Activated CD4-positive, alpha-beta T cell treated with anti-CD3 and anti-CD28 coated beads for 36 hours (primary cell): ENCODE results near the gene ASXL2. TPM values are rescaled to one million over a fixed set of nuclear protein-coding genes. Genes with fewer than 3 reads are reported as not detected.
"Not testable (repeated sequence)": the region's sequence is repeated elsewhere in the genome, so short reads cannot be mapped to it uniquely, and the experiment has no call there.

Experiments used
- ATAC-seq: fragments of 200-7000 bp; cut with Tn5 transposase; one replicate; pipeline ENCODE4 v1.10.0; 2021; ENCODE audit warnings: mild to moderate bottlenecking, moderate library complexity
- CTCF ChIA-PET: fragments of 350-600 bp; sonication (Branson Sonifier 250); formaldehyde crosslinking; loops from one replicate; lab custom pipeline; 2021; ENCODE audit warnings: antibody characterized with exemption; lab: Charles Lee
- POLR2A ChIA-PET: fragments of 350-600 bp; sonication (Branson Sonifier 250); formaldehyde crosslinking; loops from one replicate; lab custom pipeline; 2021; ENCODE audit warnings: antibody characterized with exemption, inconsistent platforms; lab: Charles Lee
- DNase-seq: peaks from one replicate; pipeline ENCODE4 v3.0.0-alpha.2; 2020
- H3K27ac Mint-ChIP-seq: one replicate; pipeline ENCODE4 v1.8.0; 2021; ENCODE audit warnings: mixed read lengths
- H3K27me3 Mint-ChIP-seq: one replicate; pipeline ENCODE4 v1.8.0; 2021; ENCODE audit warnings: mixed read lengths
- H3K36me3 Mint-ChIP-seq: one replicate; pipeline ENCODE4 v1.8.0; 2021; ENCODE audit warnings: low read depth, mixed read lengths
- H3K4me1 Mint-ChIP-seq: one replicate; pipeline ENCODE4 v1.8.0; 2021; ENCODE audit warnings: mixed read lengths
- H3K4me3 Mint-ChIP-seq: one replicate; pipeline ENCODE4 v1.8.0; 2021; ENCODE audit warnings: mild to moderate bottlenecking, moderate library complexity, mixed read lengths
- H3K9me3 Mint-ChIP-seq: one replicate; pipeline ENCODE4 v1.8.0; 2021; ENCODE audit warnings: low read depth, mixed read lengths
- intact Hi-C, 2 experiments: fragments of 100-400 bp; cut with DNase I in 1 of 2; cut with micrococcal nuclease in 1 of 2; formaldehyde crosslinking; loops; one replicate each; pipeline versions ENCODE4 v1.14.2 to v1.15.1; 2022 to 2024; cut with DNase I, micrococcal nuclease
- total RNA-seq, 2 experiments: library from RNA; stranded (reverse); gene quantifications; one replicate each; pipeline ENCODE4 v1.2.3, GENCODE V29; 2021

The ASXL2 gene
- 10 to 100 TPM; 36.8 to 46.4 TPM for total RNA-seq

DNA sequence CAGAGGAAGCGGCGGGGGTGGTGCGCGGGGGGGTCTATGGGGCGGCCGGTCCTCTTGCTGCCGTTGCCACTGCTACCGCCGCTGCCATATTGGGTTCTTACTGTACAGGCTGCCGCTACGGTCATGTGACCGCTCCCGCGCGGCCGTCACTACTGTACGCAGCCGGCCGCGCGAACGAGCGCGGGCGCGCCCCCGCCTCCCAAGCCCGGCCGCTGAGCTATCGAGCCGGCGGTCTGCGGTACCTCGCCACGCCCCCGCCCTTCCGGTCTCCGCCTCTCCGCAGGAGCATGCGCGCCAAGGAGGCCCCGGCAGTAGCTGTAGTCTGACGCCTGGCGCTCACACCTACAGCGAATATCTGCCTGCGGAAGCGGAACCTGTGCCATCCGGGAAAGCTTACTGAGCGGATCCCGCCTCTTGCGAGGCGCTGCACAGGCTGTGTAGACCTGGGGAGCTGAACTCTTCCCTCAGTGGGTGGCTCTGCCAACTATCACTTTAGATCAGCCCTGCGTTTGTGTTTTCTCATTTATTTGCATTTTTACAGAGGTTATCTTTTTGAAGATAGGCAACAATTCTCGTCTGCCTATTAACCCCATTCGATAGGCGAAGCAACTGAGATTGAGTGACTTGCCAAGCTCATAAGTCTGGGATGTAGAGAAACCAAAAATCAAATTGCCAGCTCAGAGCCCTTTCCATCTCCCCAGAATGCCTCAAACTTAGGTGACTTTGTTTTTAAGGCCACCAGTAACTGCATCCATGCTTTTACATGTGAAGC lies at the start of gene ASXL2:
ASXL2 (minus strand) TSS at position 127 of the 772 bp plus-strand sequence. CDS start 265 bp downstream, outside the sequence.
- Mint-ChIP-seq H3K27ac (peak within 1 kb of the TSS; percentile 95), H3K27me3 (no peaks in the 10 kb centered on the region), H3K36me3 (peaks cover 9% of the 10 kb centered on the region), H3K4me3 (peak within 1 kb of the TSS; percentile 91), H3K9me3 (no peaks in the 10 kb centered on the region), H3K4me1 (peaks cover 45% of the 10 kb centered on the region)
- CTCF ChIA-PET: interaction anchor here (0.6 to 1.9 kb wide), 6 partner anchors 10 to 578 kb away, joined by 3 to 11 read pairs (median 4); no protein-coding TSS in a partner anchor
- intact Hi-C loops: loop anchor here (1.0 to 10.0 kb wide), 17 partner anchors 26 to 1801 kb away; partner anchors contain the start of genes HADHA (in 2 of the 2), HADHB (in 2 of the 2), DNAJC27 (in 1 of the 2) and DTNB (in 1 of the 2)
- ATAC-seq (peak; percentile 87), DNase-seq (peak; percentile 99)
- POLR2A ChIA-PET: interaction anchor here (0.5 to 1.3 kb wide), 14 partner anchors 9 to 554 kb away, joined by 3 to 8 read pairs (median 3); partner anchors contain the start of genes DTNB, HADHA, HADHB and RAB10

- POLR2A ChIA-PET: no interaction called here
- DNase-seq (peak; percentile 14), ATAC-seq (peak; percentile 33)
- intact Hi-C loops: no loop called here
- H3K27me3 Mint-ChIP-seq: no peaks in the 10 kb centered on the region
- no peaks in the 10 kb centered on the region for H3K4me1 Mint-ChIP-seq
- no peaks in the 10 kb centered on the region for H3K36me3 Mint-ChIP-seq
- no peak overlapping the region for H3K27ac Mint-ChIP-seq
- no peak overlapping the region for H3K4me3 Mint-ChIP-seq
- CTCF ChIA-PET: interaction anchor here (0.5 to 0.6 kb wide), 3 partner anchors 16 to 490 kb away, joined by 3 read pairs; no protein-coding TSS in a partner anchor
- no peaks in the 10 kb centered on the region for H3K9me3 Mint-ChIP-seq
Measured at GRCh38 chr2:25926984-25927756, 48.9 kb upstream of the ASXL2 start.

- Mint-ChIP-seq H3K36me3 (no peaks in the 10 kb centered on the region), H3K4me3 (no peak overlapping the region), H3K27ac (no peak overlapping the region), H3K4me1 (no peaks in the 10 kb centered on the region), H3K27me3 (no peaks in the 10 kb centered on the region), H3K9me3 (no peaks in the 10 kb centered on the region)
- no peak for DNase-seq
- POLR2A ChIA-PET: no interaction called here
- intact Hi-C loops: no loop called here
- CTCF ChIA-PET: no interaction called here
- no peak for ATAC-seq
Measured at GRCh38 chr2:25922501-25922900, 44.2 kb upstream of the ASXL2 start.

DNA sequence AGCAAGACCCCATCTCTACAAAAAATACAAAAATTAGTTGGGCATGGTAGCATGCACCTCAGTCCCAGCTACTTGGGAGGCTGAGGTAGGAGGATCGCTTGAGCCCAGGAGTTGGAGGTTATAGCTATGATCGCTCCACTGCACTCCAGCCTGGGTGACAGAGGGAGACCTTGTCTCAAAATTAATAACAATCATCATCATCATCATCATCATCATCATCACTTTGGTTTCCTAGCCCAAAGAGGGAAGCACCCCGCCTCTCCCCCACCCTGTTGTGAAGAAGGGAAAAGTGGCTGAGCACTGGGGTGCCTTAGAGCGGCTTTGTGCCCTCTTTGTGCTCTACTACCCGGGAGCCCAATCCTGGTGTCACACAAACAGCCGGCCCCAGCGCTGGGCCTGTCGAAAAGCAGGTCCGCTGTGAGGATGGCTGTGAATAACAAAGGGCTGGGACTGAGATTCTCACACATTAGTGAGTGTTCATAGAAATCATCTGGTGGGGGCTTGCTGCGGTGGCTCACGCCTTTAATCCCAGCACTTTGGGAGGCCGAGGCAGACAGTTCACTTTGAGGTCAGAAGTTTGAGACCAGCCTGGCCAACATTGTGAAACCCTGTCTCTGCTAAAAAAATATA lies 42.6 kb upstream of the ASXL2 start:
- no peaks in the 10 kb centered on the region for H3K36me3 Mint-ChIP-seq
- no peak for ATAC-seq
- POLR2A ChIA-PET: interaction anchor here (0.7 kb wide), 1 partner anchor 153 kb away, joined by 3 read pairs; no protein-coding TSS in a partner anchor
- H3K4me1 Mint-ChIP-seq: peaks cover 9% of the 10 kb centered on the region
- H3K9me3 Mint-ChIP-seq: no peaks in the 10 kb centered on the region
- intact Hi-C loops: no loop called here
- no peak overlapping the region for H3K27ac Mint-ChIP-seq
- DNase-seq: no peak
- H3K4me3 Mint-ChIP-seq: no peak overlapping the region
- no peaks in the 10 kb centered on the region for H3K27me3 Mint-ChIP-seq
- CTCF ChIA-PET: interaction anchor here (1.0 kb wide), 1 partner anchor 40 kb away, joined by 3 read pairs; no protein-coding TSS in a partner anchor

DNA sequence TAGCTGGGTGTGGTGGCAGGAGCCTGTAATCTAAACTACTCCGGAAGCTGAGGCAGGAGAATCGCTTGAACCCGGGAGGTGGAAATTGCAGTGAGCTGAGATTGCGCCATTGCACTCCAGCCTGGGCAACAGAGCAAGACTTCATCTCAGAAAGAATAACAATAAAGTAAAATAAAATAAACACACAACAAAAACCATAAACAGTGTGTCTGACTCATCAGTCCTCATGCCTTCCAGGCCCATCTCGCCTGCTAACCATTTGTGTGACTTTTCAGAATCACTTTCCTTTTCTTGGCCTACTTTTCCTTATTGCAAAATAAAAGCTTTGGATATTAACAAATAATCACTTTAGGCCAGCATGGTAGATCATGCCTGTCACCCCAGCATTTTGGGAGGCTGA lies 42.0 kb upstream of the ASXL2 start:
- H3K36me3 Mint-ChIP-seq: no peaks in the 10 kb centered on the region
- no peak overlapping the region for H3K27ac Mint-ChIP-seq
- ChIA-PET POLR2A (interaction anchor here (0.7 kb wide), 1 partner anchor 153 kb away, joined by 3 read pairs; no protein-coding TSS in a partner anchor), CTCF (interaction anchor here (1.0 kb wide), 1 partner anchor 40 kb away, joined by 3 read pairs; no protein-coding TSS in a partner anchor)
- intact Hi-C loops: no loop called here
- no peaks in the 10 kb centered on the region for H3K9me3 Mint-ChIP-seq
- peaks cover 11% of the 10 kb centered on the region for H3K4me1 Mint-ChIP-seq
- ATAC-seq (no peak), DNase-seq (no peak)
- H3K4me3 Mint-ChIP-seq: no peak overlapping the region
- H3K27me3 Mint-ChIP-seq: no peaks in the 10 kb centered on the region

GRCh38 chr2:25917832-25918231 lies 39.5 kb upstream of the ASXL2 start:
- DNase-seq: no peak
- Mint-ChIP-seq H3K4me1 (peaks cover 19% of the 10 kb centered on the region), H3K9me3 (no peaks in the 10 kb centered on the region), H3K27ac (no peak overlapping the region), H3K4me3 (no peak overlapping the region), H3K27me3 (peaks cover 2% of the 10 kb centered on the region), H3K36me3 (no peaks in the 10 kb centered on the region)
- POLR2A ChIA-PET: no interaction called here
- CTCF ChIA-PET: interaction anchor here (1.1 kb wide), 1 partner anchor 66 kb away, joined by 5 read pairs; no protein-coding TSS in a partner anchor
- intact Hi-C loops: loop anchor here in 1 of 2 experiments (10.0 kb wide), 1 partner anchor 63 kb away; no protein-coding TSS in a partner anchor
- no peak for ATAC-seq

- H3K36me3 Mint-ChIP-seq, POLR2A ChIA-PET, ATAC-seq, H3K9me3 Mint-ChIP-seq, H3K4me3 Mint-ChIP-seq, H3K27ac Mint-ChIP-seq, DNase-seq, H3K27me3 Mint-ChIP-seq: not testable (repeated sequence)
- peaks cover 21% of the 10 kb centered on the region for H3K4me1 Mint-ChIP-seq
- intact Hi-C loops: loop anchor here in 1 of 2 experiments (10.0 kb wide), 1 partner anchor 63 kb away; no protein-coding TSS in a partner anchor
- CTCF ChIA-PET: interaction anchor here (1.1 kb wide), 1 partner anchor 66 kb away, joined by 5 read pairs; no protein-coding TSS in a partner anchor
Measured at GRCh38 chr2:25917411-25917810, 39.1 kb upstream of the ASXL2 start.

- intact Hi-C loops: loop anchor here in 1 of 2 experiments (10.0 kb wide), 1 partner anchor 61 kb away; no protein-coding TSS in a partner anchor
- H3K27me3 Mint-ChIP-seq, ATAC-seq, H3K9me3 Mint-ChIP-seq, H3K36me3 Mint-ChIP-seq: not testable (repeated sequence)
- peak; percentile 56 for DNase-seq
- H3K4me1 Mint-ChIP-seq: peaks cover 21% of the 10 kb centered on the region
- ChIA-PET CTCF (interaction anchor here (0.6 to 1.2 kb wide), 5 partner anchors 12 to 104 kb away, joined by 3 to 5 read pairs (median 3); no protein-coding TSS in a partner anchor), POLR2A (interaction anchor here (0.6 to 1.0 kb wide), 4 partner anchors 8 to 51 kb away, joined by 3 to 5 read pairs (median 3); partner anchors contain the start of gene ASXL2)
- H3K4me3 Mint-ChIP-seq: peak overlapping the region; percentile 64
- H3K27ac Mint-ChIP-seq: peak overlapping the region; percentile 53
Measured at GRCh38 chr2:25915944-25916772, 37.9 kb upstream of the ASXL2 start.

GRCh38 chr2:25915411-25915810 lies 37.1 kb upstream of the ASXL2 start:
- H3K36me3 Mint-ChIP-seq, H3K27me3 Mint-ChIP-seq, H3K4me3 Mint-ChIP-seq, H3K9me3 Mint-ChIP-seq, ATAC-seq, DNase-seq, POLR2A ChIA-PET, H3K27ac Mint-ChIP-seq: not testable (repeated sequence)
- intact Hi-C loops: loop anchor here in 1 of 2 experiments (10.0 kb wide), 1 partner anchor 61 kb away; no protein-coding TSS in a partner anchor
- peaks cover 21% of the 10 kb centered on the region for H3K4me1 Mint-ChIP-seq
- CTCF ChIA-PET: interaction anchor here (1.0 to 1.2 kb wide), 2 partner anchors 13 to 35 kb away, joined by 3 to 5 read pairs; no protein-coding TSS in a partner anchor

- CTCF ChIA-PET, ATAC-seq, DNase-seq, H3K27ac Mint-ChIP-seq, H3K36me3 Mint-ChIP-seq, H3K4me3 Mint-ChIP-seq, H3K9me3 Mint-ChIP-seq, POLR2A ChIA-PET, H3K27me3 Mint-ChIP-seq: not testable (repeated sequence)
- intact Hi-C loops: loop anchor here in 1 of 2 experiments (10.0 kb wide), 1 partner anchor 59 kb away; no protein-coding TSS in a partner anchor
- H3K4me1 Mint-ChIP-seq: peaks cover 21% of the 10 kb centered on the region
Measured at GRCh38 chr2:25913696-25913973, 35.3 kb upstream of the ASXL2 start.
